ENCODE measurements around the gene ZNF32. TPM values are rescaled to one million over a fixed set of nuclear protein-coding genes. Genes with fewer than 3 reads are reported as not detected.

ZNF32 gene
- total RNA-seq, 2 donors from 2014 or later = 15.7 to 17.7 TPM

- Histone ChIP-seq H3K36me3 (no peaks in the 10 kb centered on the region), H3K27me3 (no peaks in the 10 kb centered on the region), H3K27ac (no peak overlapping the region), H3K9me3 (no peaks in the 10 kb centered on the region), H3K9ac (ENCODE audit: low read depth in 2 of 2, low read length in 2 of 2) (no peak overlapping the region), H3K4me1 (no peaks in the 10 kb centered on the region), H3K4me3 (no peak overlapping the region)
- no peak for DNase-seq
- TF ChIP-seq, protein P1, sequence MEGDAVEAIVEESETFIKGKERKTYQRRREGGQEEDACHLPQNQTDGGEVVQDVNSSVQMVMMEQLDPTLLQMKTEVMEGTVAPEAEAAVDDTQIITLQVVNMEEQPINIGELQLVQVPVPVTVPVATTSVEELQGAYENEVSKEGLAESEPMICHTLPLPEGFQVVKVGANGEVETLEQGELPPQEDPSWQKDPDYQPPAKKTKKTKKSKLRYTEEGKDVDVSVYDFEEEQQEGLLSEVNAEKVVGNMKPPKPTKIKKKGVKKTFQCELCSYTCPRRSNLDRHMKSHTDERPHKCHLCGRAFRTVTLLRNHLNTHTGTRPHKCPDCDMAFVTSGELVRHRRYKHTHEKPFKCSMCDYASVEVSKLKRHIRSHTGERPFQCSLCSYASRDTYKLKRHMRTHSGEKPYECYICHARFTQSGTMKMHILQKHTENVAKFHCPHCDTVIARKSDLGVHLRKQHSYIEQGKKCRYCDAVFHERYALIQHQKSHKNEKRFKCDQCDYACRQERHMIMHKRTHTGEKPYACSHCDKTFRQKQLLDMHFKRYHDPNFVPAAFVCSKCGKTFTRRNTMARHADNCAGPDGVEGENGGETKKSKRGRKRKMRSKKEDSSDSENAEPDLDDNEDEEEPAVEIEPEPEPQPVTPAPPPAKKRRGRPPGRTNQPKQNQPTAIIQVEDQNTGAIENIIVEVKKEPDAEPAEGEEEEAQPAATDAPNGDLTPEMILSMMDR (IDR thresholded peaks at IDR 0.05) = no peak
- intact Hi-C loops (cut with DNase I) = loop anchor here (5.0 kb wide), 2 partner anchors 638 to 1188 kb away; no protein-coding TSS in a partner anchor
Measured at GRCh38 chr10:43674553-43675210, 26.0 kb upstream of the ZNF32 start.

- Histone ChIP-seq H3K9me3 (no peaks in the 10 kb centered on the region), H3K9ac (ENCODE audit: low read depth in 2 of 2, low read length in 2 of 2) (no peak overlapping the region), H3K4me3 (no peak overlapping the region), H3K27me3 (no peaks in the 10 kb centered on the region), H3K4me1 (no peaks in the 10 kb centered on the region), H3K27ac (no peak overlapping the region), H3K36me3 (no peaks in the 10 kb centered on the region)
- DNase-seq = no peak
- TF ChIP-seq, protein P1 (IDR thresholded peaks at IDR 0.05) = no peak
- intact Hi-C loops (cut with DNase I) = loop anchor here (5.0 kb wide), 2 partner anchors 639 to 1189 kb away; no protein-coding TSS in a partner anchor
Measured at GRCh38 chr10:43673471-43673870, 24.8 kb upstream of the ZNF32 start.

- Histone ChIP-seq H3K36me3 (no peaks in the 10 kb centered on the region), H3K27ac (no peak overlapping the region), H3K4me1 (no peaks in the 10 kb centered on the region), H3K4me3 (no peak overlapping the region), H3K9ac (ENCODE audit: low read depth in 2 of 2, low read length in 2 of 2) (no peak overlapping the region), H3K27me3 (no peaks in the 10 kb centered on the region), H3K9me3 (no peaks in the 10 kb centered on the region)
- intact Hi-C loops (cut with DNase I) = loop anchor here (2.0 to 5.0 kb wide), 3 partner anchors 640 to 1190 kb away; no protein-coding TSS in a partner anchor
- peak; percentile 55 for DNase-seq
- TF ChIP-seq, protein P1 (IDR thresholded peaks at IDR 0.05) = peak; percentile 61
Measured at GRCh38 chr10:43671659-43672531, 23.2 kb upstream of the ZNF32 start.

DNA sequence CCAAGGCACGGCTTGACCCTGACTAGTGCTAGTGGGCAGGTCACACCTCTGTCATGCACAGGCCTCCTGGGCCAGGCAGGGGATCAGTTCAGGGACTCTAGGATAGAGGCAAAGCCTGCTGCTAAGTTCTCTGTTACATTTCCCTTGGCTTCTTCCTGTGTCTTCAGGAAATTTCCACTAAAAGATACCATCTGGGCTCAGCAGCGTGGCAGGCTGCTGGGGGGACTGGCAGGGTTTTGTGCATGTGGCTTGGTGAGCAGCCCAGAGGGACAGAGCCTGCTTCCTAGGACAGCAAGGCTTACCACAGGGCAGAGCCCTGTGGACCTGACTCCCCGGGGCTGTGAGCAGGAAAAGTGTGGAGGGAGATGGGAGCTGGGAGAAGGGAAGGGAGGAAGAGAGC is 20.7 kb upstream of the ZNF32 start:
- Histone ChIP-seq H3K27me3 (no peaks in the 10 kb centered on the region), H3K4me3 (no peak overlapping the region), H3K36me3 (no peaks in the 10 kb centered on the region), H3K4me1 (no peaks in the 10 kb centered on the region), H3K9me3 (no peaks in the 10 kb centered on the region), H3K9ac (ENCODE audit: low read depth in 2 of 2, low read length in 2 of 2) (no peak overlapping the region), H3K27ac (no peak overlapping the region)
- no peak for DNase-seq
- TF ChIP-seq, protein P1 (IDR thresholded peaks at IDR 0.05) = no peak
- intact Hi-C loops (cut with DNase I) = no loop called here

DNA sequence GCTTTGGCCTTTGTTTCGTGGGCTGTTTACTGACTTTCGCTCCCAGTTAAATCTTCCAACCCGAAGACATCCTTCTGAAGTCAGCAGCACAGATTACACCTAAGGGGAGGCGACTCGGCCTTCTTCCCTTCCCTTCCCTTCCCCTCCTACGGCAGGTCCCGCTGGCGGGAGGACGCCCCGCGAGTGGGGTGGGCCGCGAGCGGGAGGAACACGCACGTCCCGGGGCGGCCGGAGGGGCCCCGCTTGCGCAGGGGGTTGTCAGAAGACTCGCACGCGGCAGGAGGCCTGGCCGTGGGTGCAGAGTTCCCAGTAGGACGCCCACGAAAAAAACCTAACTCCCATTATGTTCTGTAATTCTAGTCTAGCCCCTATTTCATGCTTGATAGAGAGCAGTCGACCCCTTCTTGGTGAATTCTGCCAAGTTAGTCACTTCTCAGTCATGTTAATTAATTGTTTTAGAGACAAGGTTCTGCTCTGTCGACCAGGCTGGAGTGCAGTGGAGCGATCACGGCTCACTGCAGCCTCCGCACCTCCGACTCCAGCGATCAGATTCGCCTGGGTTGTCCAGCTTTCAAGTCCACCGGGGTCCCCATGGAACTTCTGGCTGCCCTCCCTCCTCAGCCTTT is 19.2 kb upstream of the ZNF32 start:
- no peaks in the 10 kb centered on the region for H3K9me3 ChIP-seq
- TF ChIP-seq, protein P1 (IDR thresholded peaks at IDR 0.05) = no peak
- no peak overlapping the region for H3K9ac ChIP-seq (ENCODE audit: low read depth in 2 of 2, low read length in 2 of 2)
- H3K36me3 ChIP-seq = no peaks in the 10 kb centered on the region
- no peak overlapping the region for H3K4me3 ChIP-seq
- no peak for DNase-seq
- no peaks in the 10 kb centered on the region for H3K4me1 ChIP-seq
- H3K27ac ChIP-seq = no peak overlapping the region
- intact Hi-C loops (cut with DNase I) = no loop called here
- no peaks in the 10 kb centered on the region for H3K27me3 ChIP-seq

Data from colonic mucosa (tissue), 4 donors.